Hepatocyte (in vitro differentiated cells): ENCODE data around the gene PRDM5. TPM values are rescaled to one million over a fixed set of nuclear protein-coding genes. Genes with fewer than 3 reads are reported as not detected.

Source experiments
- DNase-seq: peaks from one replicate; pipeline ENCODE4 v3.0.0-alpha.2; 2016; ENCODE audit warnings: low spot score
- H2AFZ ChIP-seq: fragments of 200-600 bp; sonication (generic); 2 replicates; pipeline ENCODE4 v1.6.0; 2016; ENCODE audit warnings: antibody characterized with exemption, mild to moderate bottlenecking
- H3K27ac ChIP-seq: fragments of 200-600 bp; sonication (generic); 2 replicates; pipeline ENCODE4 v1.5.1; 2016; ENCODE audit warnings: mild to moderate bottlenecking
- H3K27me3 ChIP-seq: fragments of 200-600 bp; sonication (generic); 2 replicates; pipeline ENCODE4 v1.6.1; 2016
- H3K36me3 ChIP-seq: fragments of 200-600 bp; sonication (generic); replicated peaks from 2 replicates; pipeline ENCODE4 v1.5.1; 2016; ENCODE audit warnings: low read depth; ENCODE audit not compliant: insufficient read depth
- H3K4me1 ChIP-seq: fragments of 200-600 bp; sonication (generic); 2 replicates; pipeline ENCODE4 v1.5.1; 2016; ENCODE audit warnings: mild to moderate bottlenecking, moderate library complexity; ENCODE audit not compliant: insufficient read depth
- H3K4me2 ChIP-seq: fragments of 200-600 bp; sonication (generic); 2 replicates; pipeline ENCODE4 v1.6.0; 2016
- H3K4me3 ChIP-seq: fragments of 200-600 bp; sonication (generic); 2 replicates; pipeline ENCODE4 v1.5.1; 2016; ENCODE audit warnings: mild to moderate bottlenecking
- H3K79me2 ChIP-seq: fragments of 200-600 bp; sonication (generic); 2 replicates; pipeline ENCODE4 v1.6.0; 2017; ENCODE audit warnings: mild to moderate bottlenecking
- H3K9me2 ChIP-seq: fragments of 200-600 bp; sonication (generic); replicated peaks from 2 replicates; pipeline ENCODE4 v1.6.0; 2017; ENCODE audit warnings: mild to moderate bottlenecking; ENCODE audit not compliant: insufficient read depth
- H3K9me3 ChIP-seq: fragments of 200-600 bp; sonication (generic); 2 replicates; pipeline ENCODE4 v1.5.1; 2016; ENCODE audit warnings: low read depth, mild to moderate bottlenecking
- H4K20me1 ChIP-seq: fragments of 200-600 bp; sonication (generic); 2 replicates; pipeline ENCODE4 v1.6.0; 2016; ENCODE audit warnings: mild to moderate bottlenecking; ENCODE audit not compliant: insufficient read depth, poor library complexity, severe bottlenecking
- CTCF ChIP-seq: fragments of 200-600 bp; sonication (generic); IDR thresholded peaks from 2 replicates; pipeline ENCODE4 v1.5.1; 2016; ENCODE audit warnings: antibody characterized with exemption, mild to moderate bottlenecking; ENCODE audit not compliant: poor library complexity
- EZH2 ChIP-seq: fragments of 200-600 bp; sonication (generic); IDR thresholded peaks from 2 replicates; pipeline ENCODE4 v1.6.1; 2016; ENCODE audit warnings: antibody characterized with exemption, mild to moderate bottlenecking, borderline replicate concordance
- EZH2phosphoT487 ChIP-seq: fragments of 200-600 bp; sonication (generic); IDR thresholded peaks from one replicate; pipeline ENCODE4 v1.6.1; 2018; ENCODE audit warnings: antibody characterized with exemption, mild to moderate bottlenecking, low read depth, moderate library complexity; ENCODE audit not compliant: unreplicated experiment, severe bottlenecking
- WGBS: methylation state at CpG from one replicate; pipeline ENCODE4 v1.1.6; 2016; ENCODE audit warnings: low lambda C conversion rate; ENCODE audit errors: missing lambda C conversion rate; 5-methylcytosine and 5-hydroxymethylcytosine counted together
- polyA plus RNA-seq: library from polyadenylated mRNA; unstranded; fragments of >200 nt; fragmentation: Nextera tagmentation; extraction: Ambion mirVana; gene quantifications from 2 replicates; pipeline ENCODE4 v1.2.1, GENCODE V29; 2016
- total RNA-seq: library from RNA; depleted of rRNA; stranded (reverse); fragments of >200 nt; gene quantifications from 2 replicates; pipeline ENCODE4 v1.2.3, GENCODE V29; 2014

PRDM5 gene
- total and polyA plus RNA-seq, 2 experiments from 2014 or later, result 4.2 to 21.2 TPM

- no peak for DNase-seq
- no peaks in the 10 kb centered on the region for H3K4me1 ChIP-seq
- 85% methylated on average over 6 of the region's 6 CpGs for WGBS
- H4K20me1 ChIP-seq, result no peaks in the 10 kb centered on the region
- H3K9me2 ChIP-seq, result no peaks in the 10 kb centered on the region
- no peaks in the 10 kb centered on the region for H3K79me2 ChIP-seq
- no peak overlapping the region for H3K4me3 ChIP-seq
- TF ChIP-seq EZH2 (no peak), CTCF (no peak), EZH2phosphoT487 (no peak)
- H3K36me3 ChIP-seq, result no peaks in the 10 kb centered on the region
- no peak overlapping the region for H3K4me2 ChIP-seq
- H2AFZ ChIP-seq, result no peak overlapping the region
- no peaks in the 10 kb centered on the region for H3K9me3 ChIP-seq
- H3K27ac ChIP-seq, result peak overlapping the region; percentile 34
- no peaks in the 10 kb centered on the region for H3K27me3 ChIP-seq
Observed at GRCh38 chr4:120704538-120704937, 218.0 kb downstream of the PRDM5 start.

- 88% methylated on average over 1 of the region's 1 CpG for WGBS
- Histone ChIP-seq H3K27ac (no peak overlapping the region), H3K27me3 (no peaks in the 10 kb centered on the region), H3K9me3 (no peaks in the 10 kb centered on the region), H3K79me2 (no peaks in the 10 kb centered on the region), H3K9me2 (no peaks in the 10 kb centered on the region), H3K36me3 (no peaks in the 10 kb centered on the region), H3K4me3 (no peak overlapping the region), H3K4me1 (no peaks in the 10 kb centered on the region), H4K20me1 (no peaks in the 10 kb centered on the region), H3K4me2 (no peak overlapping the region), H2AFZ (no peak overlapping the region)
- DNase-seq, result no peak
- TF ChIP-seq CTCF, result no peak
- no peak for TF ChIP-seq EZH2
- TF ChIP-seq EZH2phosphoT487, result no peak
Observed at GRCh38 chr4:120703908-120704307, 218.6 kb downstream of the PRDM5 start.

- no peak overlapping the region for H3K4me3 ChIP-seq
- no peak for TF ChIP-seq EZH2phosphoT487
- no peak for TF ChIP-seq CTCF
- no peak for TF ChIP-seq EZH2
- 70% methylated on average over 1 of the region's 1 CpG for WGBS
- DNase-seq, result no peak
- no peaks in the 10 kb centered on the region for H3K79me2 ChIP-seq
- no peaks in the 10 kb centered on the region for H3K27me3 ChIP-seq
- no peak overlapping the region for H3K27ac ChIP-seq
- H3K36me3 ChIP-seq, result no peaks in the 10 kb centered on the region
- H3K4me1 ChIP-seq, result peaks cover 27% of the 10 kb centered on the region
- H4K20me1 ChIP-seq, result no peaks in the 10 kb centered on the region
- no peaks in the 10 kb centered on the region for H3K9me2 ChIP-seq
- H2AFZ ChIP-seq, result no peak overlapping the region
- H3K4me2 ChIP-seq, result no peak overlapping the region
- no peaks in the 10 kb centered on the region for H3K9me3 ChIP-seq
Observed at GRCh38 chr4:120699354-120699753, 223.2 kb downstream of the PRDM5 start.

- WGBS, result 28% methylated on average over 2 of the region's 2 CpGs
Observed at GRCh38 chr4:120694973-120695372, 227.6 kb downstream of the PRDM5 start.

More at GRCh38 chr4:120694973-120695372, 227.6 kb downstream of the PRDM5 start:
- peak; percentile 72 for DNase-seq
- Histone ChIP-seq H3K4me1 (peaks cover 48% of the 10 kb centered on the region), H2AFZ (no peak overlapping the region), H3K36me3 (no peaks in the 10 kb centered on the region), H3K4me3 (no peak overlapping the region), H3K9me3 (no peaks in the 10 kb centered on the region), H3K27ac (peak overlapping the region; percentile 34), H4K20me1 (no peaks in the 10 kb centered on the region), H3K9me2 (no peaks in the 10 kb centered on the region), H3K27me3 (no peaks in the 10 kb centered on the region), H3K79me2 (no peaks in the 10 kb centered on the region), H3K4me2 (no peak overlapping the region)
- TF ChIP-seq EZH2 (no peak), EZH2phosphoT487 (no peak), CTCF (no peak)
